Activated T-cell treated with anti-CD3 and anti-CD28 coated beads for 24 hours (primary cell): ENCODE data around the gene PRDX5.

Experiments used
- DNase-seq: peaks from one replicate; pipeline ENCODE4 v3.0.0-alpha.2; 2020; ENCODE audit warnings: low read depth

PRDX5 gene

DNA sequence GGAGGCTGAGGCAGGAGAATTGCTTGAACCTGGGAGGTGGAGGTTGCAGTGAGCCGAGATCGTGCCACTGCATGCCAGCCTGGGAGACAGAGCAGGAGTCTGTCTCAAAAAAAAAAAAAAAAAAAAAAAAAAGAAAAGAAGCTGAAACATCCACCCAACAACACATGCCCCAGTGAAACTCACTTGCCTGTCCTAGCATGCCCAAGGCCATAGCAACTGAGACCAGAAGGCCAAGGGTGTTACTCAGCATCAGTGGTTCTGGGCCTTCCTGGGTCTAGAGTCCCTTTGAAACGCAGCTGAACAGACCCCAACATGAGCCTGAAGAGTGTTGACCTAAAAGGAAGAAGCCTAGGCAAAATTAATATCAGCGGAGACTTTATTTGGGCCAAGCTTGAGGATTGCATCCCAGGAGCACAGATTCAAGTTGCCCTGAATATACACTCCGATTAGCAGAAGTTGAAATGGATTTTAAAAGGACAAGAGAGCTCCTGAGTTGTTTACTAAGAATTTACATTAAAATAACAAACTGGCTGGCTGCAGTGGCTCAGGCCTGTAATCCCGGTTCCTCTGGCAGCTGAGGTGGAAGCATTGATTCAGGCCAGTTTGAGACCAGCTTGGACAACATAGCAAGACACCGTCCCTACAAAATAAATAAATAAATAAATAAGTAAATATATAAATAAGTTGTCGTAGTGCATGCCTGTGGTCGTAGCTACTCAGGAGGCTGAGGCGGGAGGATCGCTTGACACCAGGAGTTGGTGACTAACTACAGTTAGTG, 7.0 kb downstream of the PRDX5 start:
- no peak for DNase-seq

- DNase-seq, result no peak
These were observed 9.5 kb downstream of the PRDX5 start for GRCh38 chr11:64327375-64327774.

DNA sequence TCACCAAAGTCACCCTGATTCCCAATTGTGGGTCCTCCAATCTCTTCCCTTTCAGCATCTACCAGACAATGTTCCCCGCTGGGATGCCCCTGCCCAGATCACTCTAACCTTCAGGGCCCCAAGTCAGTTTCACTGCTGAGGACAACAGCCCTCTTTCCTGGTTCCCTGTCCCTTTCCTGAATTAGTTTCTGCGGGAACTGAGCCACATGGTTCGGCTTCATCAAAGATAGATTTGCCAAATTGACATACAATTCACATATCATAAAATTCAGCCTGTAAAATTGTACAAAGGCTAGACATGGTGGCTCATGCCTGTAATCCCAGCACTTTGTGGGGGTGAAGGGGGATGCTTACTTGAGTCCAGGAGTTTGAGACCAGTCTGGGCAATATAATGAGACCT, 10.1 kb downstream of the PRDX5 start:
- no peak for DNase-seq

- DNase-seq, result no peak
These were observed 13.0 kb downstream of the PRDX5 start for GRCh38 chr11:64330888-64331287.

DNA sequence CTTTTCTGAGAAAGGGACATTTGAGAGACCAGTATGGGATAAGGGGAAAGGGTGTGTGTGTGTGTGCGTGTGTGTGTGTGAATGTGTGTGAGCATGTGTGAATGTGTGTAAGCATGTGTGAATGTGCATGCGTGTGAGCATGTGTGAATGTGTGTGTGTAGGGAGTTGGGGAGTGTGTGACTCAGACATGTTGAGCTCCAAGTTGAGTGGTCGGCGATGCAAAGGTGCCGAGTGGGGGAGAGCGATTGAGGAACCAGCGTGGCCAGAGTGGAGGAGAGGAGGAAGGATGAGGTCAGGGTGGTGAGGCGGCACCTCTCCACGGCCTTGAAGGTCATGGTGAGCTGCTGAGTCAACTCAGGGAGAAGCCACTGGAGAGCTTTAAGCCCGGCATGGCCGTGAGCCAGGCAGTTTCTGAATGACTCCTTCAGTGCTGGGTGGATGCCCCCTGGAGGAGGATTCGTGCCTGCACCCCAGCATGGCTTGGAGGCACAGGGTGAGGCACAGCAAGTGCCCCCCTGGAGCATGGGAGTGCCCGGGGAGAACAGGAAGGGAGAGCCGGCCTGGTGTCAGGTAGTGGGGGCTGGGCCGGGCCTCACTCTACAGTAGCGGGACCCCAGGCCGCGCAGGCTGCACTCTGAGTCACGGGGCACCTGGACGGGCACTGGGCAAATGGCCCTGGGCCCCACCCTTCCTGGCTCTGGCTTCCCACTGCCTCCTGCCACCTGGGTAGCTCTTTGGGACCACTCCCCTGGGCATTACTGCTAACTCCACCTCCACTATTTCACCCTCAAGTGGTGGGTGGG, 13.8 kb downstream of the PRDX5 start:
- DNase-seq, result peak; percentile 65

GRCh38 chr11:64333556-64333955, 15.6 kb downstream of the PRDX5 start:
- DNase-seq, result no peak

DNA sequence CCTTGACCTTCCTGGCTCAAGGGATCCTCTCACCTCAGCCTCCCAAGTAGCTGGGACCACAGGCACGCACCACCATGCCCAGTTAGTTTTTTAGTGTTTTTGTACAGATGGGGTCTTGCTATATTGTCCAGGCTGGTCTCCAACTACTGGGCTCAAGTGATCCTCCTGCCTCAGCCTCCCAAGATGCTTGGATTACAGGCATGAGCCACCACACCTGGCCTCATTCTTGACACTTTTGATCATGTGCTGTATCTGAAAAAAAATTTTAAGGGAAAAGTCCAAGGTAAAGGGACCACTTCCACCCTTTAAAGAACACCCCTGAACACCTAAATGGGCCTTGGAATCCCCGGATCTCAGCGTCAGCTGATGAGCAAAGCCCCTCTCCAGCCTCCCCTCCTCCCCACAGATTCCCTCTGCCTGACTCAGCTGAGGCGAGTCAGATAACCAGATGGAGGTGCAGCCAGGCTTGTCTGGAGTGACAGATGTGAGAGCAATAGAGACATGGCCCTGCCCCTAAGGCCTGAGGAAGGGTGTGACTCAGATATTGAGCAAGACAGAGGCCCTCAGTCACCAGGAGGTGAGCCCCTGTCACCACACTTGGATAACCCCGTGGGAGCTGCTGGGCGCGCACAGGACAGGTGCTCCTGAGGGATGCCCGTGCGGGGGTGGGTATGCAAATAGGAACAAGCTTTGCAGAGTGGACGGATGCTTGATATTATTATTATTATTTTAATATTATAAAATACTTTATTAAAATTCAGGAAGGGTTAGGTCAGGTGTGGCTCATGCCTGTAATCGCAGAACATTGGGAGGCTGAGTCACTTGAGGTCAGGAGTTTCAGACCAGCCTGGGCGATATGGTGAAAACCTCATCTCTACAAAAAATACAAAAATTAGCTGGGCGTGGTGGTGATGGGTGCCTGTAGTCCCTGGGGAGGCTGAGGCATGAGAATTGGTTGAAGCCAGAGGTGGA, 17.1 kb downstream of the PRDX5 start:
- DNase-seq, result no peak

DNA sequence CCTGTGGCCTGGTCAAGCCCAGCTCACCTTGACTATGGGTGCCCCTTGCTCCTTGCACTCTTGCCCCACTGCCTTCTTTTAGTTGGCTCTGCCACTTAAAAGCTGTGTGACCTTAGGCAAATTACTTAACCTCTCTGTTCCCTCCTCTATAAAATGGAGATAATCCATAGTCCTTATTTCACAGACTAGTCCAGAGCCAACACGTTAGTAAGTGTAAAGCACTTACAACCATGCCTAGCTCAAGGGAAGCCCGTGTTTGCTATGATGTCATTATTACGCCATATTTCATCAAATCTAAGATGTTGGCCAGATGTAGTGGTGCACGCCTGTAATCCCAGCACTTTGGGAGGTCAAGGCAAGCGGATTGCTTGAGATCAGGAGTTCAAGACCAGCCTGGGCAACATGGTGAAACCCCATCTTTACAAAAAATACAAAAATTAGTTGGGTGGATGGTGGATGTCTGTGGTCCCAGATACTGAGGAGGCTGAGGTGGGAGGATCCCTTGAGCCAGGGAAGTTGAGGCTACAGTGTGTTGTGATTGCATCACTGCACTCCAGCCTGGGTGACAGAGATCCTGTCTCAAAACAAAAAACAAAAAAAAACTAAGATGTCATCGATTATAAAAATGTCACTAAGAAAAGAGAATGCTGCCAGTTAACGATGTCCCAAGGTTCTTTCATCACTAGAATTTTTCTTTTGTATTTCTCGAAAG, 19.8 kb downstream of the PRDX5 start:
- no peak for DNase-seq

DNA sequence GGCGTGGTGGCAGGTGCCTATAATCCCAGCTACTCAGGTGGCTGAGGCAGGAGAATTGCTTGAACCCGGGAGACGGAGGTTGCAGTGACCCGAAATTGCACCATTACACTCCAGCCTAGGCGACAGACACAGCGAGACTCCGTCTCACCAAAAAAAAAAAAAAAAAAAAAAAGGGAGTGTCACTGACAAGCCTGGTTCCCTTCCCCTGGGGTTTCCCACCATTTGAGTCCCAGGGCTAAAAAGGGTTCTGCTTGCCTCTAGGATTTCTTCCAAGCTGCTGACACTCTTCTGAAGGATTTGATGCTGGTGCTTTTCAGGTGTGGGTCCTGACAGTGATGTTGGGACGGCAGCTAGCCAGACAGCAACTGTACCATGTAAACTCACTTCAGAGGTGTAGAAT, 20.8 kb downstream of the PRDX5 start:
- no peak for DNase-seq

DNA sequence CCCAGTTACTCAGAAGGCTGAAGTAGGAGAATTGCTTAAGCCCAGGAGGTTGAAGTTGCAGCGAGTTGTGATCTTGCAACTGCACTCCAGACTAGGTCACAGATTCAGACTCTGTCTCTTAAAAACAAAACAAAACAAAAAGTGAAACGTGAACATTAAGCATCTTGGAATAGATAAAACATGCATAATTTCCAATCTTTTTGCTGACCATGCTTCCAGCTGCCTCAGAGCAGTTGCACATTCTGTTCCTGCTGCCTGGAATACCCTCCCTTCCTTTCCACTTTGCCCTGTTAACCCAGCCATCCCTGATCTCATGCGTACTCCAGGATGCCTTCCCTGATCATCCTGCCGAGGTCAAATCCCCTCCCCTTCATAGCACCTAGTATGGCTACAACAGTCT, 21.4 kb downstream of the PRDX5 start:
- no peak for DNase-seq

- peak; percentile 73 for DNase-seq
These were observed 22.0 kb downstream of the PRDX5 start, which contains the start of gene CCDC88B for GRCh38 chr11:64339754-64340408. CCDC88B (plus strand) TSS chr11:64340204; CDS start chr11:64340267, 63 bp downstream.

DNA sequence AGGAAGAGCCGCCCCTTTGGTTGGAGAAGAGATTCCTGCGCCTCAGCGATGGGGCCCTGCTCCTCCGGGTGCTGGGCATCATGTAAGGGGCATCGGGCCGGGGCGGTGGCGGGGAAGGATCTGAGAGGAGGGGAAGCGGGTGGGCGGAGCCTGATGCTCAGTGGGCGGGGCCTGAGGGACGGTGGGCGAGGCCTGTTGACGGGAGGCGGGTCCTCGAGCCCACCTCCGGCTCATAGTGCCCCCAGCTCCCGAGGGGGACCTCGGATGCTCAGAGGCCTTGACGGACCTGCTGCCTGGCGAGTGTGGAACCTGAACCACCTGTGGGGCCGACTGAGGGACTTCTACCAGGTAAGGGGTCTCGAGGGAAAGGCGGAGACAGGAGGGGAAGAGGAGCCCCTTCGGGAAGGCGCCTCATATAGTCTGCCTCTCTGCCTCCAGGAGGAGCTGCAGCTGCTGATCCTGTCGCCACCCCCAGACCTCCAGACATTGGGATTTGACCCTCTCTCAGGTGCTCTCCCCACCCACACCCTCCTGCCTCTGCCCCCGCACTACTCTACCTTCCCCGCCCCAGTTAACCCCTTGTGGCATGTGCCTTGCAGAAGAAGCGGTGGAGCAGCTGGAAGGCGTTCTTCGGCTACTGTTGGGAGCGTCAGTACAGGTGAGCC, 22.9 kb downstream of the PRDX5 start:
- DNase-seq, result no peak

DNA sequence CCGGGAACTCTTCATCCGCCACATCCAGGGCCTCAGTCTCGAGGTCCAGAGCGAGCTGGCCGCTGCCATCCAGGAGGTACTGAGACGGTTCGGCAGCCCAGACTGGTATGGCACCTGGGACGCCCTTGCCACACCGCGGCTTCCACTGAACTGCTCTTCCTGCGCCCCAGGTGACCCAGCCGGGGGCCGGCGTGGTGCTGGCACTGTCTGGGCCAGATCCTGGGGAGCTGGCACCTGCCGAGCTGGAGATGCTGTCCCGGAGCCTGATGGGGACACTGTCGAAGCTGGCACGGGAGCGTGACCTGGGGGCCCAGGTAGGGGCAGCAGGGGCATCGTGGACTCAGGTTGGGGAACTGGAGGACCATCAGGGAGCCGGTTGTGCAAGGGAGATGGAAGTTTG, 23.5 kb downstream of the PRDX5 start:
- no peak for DNase-seq

DNA sequence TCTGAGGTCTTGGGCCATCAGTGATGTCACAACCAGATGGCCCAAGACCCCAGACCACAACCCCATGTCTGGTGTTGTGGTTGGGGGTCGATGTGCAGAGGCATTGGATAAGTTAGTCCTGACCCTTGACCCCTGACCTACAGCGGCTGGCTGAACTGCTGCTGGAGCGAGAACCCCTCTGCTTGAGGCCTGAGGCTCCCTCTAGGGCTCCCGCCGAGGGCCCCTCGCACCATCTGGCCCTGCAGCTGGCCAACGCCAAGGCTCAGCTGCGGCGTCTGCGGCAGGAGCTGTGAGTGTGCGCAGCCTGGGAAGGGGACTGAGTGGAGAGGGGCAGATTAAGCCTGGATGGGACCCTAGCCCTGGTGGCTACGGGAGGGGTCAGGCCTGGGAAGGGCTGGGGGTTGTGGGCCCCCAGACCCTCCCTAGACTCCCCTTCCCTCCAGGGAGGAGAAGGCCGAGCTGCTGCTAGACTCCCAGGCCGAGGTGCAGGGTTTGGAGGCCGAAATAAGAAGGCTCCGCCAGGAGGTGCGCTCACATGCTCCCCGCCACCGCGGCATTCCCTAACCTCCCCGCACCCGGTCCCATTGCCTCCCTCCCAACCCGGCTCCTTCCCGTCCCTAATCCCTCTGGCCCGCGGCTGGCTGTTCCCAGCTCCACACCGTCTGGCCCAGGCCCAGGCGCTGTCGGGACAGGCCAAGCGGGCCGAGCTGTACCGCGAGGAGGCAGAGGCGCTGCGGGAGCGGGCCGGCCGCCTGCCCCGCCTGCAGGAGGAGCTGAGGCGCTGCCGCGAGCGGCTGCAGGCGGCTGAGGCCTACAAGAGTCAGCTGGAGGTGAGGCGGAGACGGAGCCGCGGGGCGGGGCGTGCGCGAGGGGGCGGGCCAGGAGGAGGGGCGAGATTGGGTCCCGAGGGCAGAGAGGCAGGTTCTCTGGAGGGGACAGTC, 24.2 kb downstream of the PRDX5 start:
- DNase-seq, result peak; percentile 87

- DNase-seq, result no peak
These were observed 25.2 kb downstream of the PRDX5 start for GRCh38 chr11:64342869-64343745.

DNA sequence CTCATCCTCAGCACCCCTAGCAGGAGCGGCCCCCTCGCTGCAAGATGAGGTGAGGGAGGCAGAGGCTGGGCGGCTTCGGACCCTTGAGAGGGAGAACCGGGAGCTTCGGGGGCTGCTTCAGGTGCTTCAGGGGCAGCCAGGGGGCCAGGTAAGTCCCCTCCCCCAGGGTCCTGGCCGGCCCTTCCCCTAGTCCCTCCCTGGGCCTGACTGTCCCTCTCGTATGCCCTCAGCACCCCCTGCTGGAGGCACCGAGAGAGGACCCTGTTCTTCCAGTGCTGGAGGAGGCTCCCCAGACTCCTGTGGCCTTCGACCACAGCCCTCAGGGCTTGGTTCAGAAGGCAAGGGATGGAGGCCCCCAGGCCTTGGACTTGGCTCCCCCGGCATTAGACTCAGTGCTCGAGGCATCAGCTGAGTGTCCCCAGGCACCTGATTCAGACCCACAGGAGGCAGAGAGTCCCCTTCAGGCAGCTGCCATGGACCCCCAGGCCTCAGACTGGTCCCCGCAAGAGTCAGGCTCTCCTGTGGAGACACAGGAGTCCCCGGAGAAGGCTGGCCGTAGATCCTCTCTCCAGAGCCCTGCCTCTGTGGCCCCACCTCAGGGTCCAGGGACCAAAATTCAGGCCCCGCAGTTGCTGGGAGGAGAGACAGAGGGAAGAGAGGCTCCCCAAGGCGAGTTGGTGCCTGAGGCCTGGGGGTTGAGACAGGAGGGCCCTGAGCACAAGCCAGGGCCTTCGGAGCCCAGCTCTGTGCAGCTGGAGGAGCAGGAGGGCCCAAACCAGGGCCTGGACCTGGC, 26.0 kb downstream of the PRDX5 start:
- no peak for DNase-seq

DNA sequence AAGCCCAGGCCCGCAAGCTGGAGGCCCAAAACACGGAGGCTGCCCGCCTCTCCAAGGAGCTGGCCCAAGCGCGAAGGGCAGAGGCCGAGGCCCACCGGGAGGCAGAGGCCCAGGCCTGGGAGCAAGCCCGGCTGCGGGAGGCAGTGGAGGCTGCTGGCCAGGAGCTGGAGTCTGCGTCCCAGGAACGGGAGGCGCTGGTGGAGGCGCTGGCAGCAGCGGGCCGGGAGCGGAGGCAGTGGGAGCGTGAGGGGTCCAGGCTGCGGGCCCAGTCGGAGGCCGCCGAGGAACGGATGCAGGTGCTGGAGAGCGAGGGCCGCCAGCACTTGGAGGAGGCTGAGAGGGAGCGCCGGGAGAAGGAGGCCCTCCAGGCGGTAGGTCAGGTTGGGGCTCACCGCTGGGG, 26.9 kb downstream of the PRDX5 start:
- no peak for DNase-seq
